K562 (cell line): ENCODE results near the gene SENP7. TPM values are rescaled to one million over a fixed set of nuclear protein-coding genes. Genes with fewer than 3 reads are reported as not detected.

Experiments
- ARNT ChIP-seq, 2 experiments: fragments of 450-650 bp; IDR thresholded peaks; 2 replicates each; pipeline ENCODE4 v1.6.1; 2016; ENCODE audit warnings: mild to moderate bottlenecking in 1 of 2
- BRF1 ChIP-seq: IDR thresholded peaks from 3 replicates; pipeline ENCODE4 v1.6.1; 2011; ENCODE audit warnings: borderline replicate concordance, mild to moderate bottlenecking; ENCODE audit not compliant: insufficient read length; ENCODE audit errors: extremely low read depth
- EP300 ChIP-seq: IDR thresholded peaks from 2 replicates; pipeline ENCODE4 v1.6.1; 2012; ENCODE audit warnings: low read length, improper control_type of control experiment
- ETV5 ChIP-seq: sonication (generic); formaldehyde crosslinking; IDR thresholded peaks from 2 replicates; pipeline ENCODE4 v1.4.0; 2020; ENCODE audit warnings: low read depth, mild to moderate bottlenecking, missing genetic modification reagents
- FOXM1 ChIP-seq, 2 experiments: fragments of 450-650 bp in 1 of 2; sonication (generic) in 1 of 2; formaldehyde crosslinking in 1 of 2; IDR thresholded peaks; 2 replicates each; pipeline versions ENCODE4 v1.6.1 to v1.9.0; 2017 to 2022; ENCODE audit warnings: low read depth in 2 of 2, mild to moderate bottlenecking in 2 of 2, missing genetic modification reagents in 1 of 2, moderate library complexity in 1 of 2
- GTF2F1 ChIP-seq: IDR thresholded peaks from 2 replicates; pipeline ENCODE4 v1.6.1; 2011; ENCODE audit warnings: low read depth, low read length, improper control_type of control experiment
- HCFC1 ChIP-seq: IDR thresholded peaks from 2 replicates; pipeline ENCODE4 v1.6.1; 2012; ENCODE audit warnings: low read depth, low read length, improper control_type of control experiment
- L3MBTL2 ChIP-seq: fragments of 450-650 bp; IDR thresholded peaks from 2 replicates; pipeline ENCODE4 v1.6.1; 2016; ENCODE audit warnings: mild to moderate bottlenecking, moderate library complexity
- POU5F1 ChIP-seq: fragments of 150-350 bp; IDR thresholded peaks from 2 replicates; pipeline ENCODE4 v1.6.1; 2014; ENCODE audit warnings: borderline replicate concordance, low read length, low read depth, mild to moderate bottlenecking; ENCODE audit not compliant: partially characterized antibody
- RBM15 ChIP-seq: fragments of 200-400 bp; formaldehyde crosslinking; IDR thresholded peaks from 2 replicates; pipeline ENCODE4 v1.6.1; 2018; ENCODE audit warnings: mild to moderate bottlenecking, low read length, moderate library complexity; ENCODE audit not compliant: insufficient read depth
- RBM39 ChIP-seq: fragments of 200-400 bp; formaldehyde crosslinking; optimal IDR thresholded peaks from 2 replicates; pipeline ENCODE3; 2018; ENCODE audit warnings: low read depth, low read length
- SMARCE1 ChIP-seq: fragments of 450-650 bp; IDR thresholded peaks from 2 replicates; pipeline ENCODE4 v1.7.1; 2016; ENCODE audit warnings: mild to moderate bottlenecking
- TAF1 ChIP-seq: IDR thresholded peaks from 2 replicates; pipeline ENCODE4 v1.6.1; 2011; ENCODE audit warnings: mild to moderate bottlenecking, low read length, moderate library complexity; ENCODE audit not compliant: insufficient read depth, control insufficient read depth, severe bottlenecking; ENCODE audit errors: extremely low read depth
- TCFL5 ChIP-seq: fragments of 250-450 bp; sonication (Bioruptor Pico); conservative IDR thresholded peaks from 2 replicates; pipeline ENCODE4 v1.6.1; 2021; ENCODE audit warnings: mild to moderate bottlenecking, moderate library complexity, matching md5 sums
- ZNF232 ChIP-seq: sonication (generic); formaldehyde crosslinking; IDR thresholded peaks from 2 replicates; pipeline ENCODE4 v1.8.0; 2022; ENCODE audit warnings: mild to moderate bottlenecking, missing genetic modification reagents
- ZNF384 ChIP-seq: IDR thresholded peaks from 2 replicates; pipeline ENCODE4 v1.6.1; 2012; ENCODE audit warnings: low read depth, low read length, improper control_type of control experiment
- polyA plus RNA-seq, 8 experiments: library from polyadenylated mRNA; depleted of rRNA in 4 of 8; stranded (reverse) in 5 of 8; unstranded in 3 of 8; fragments of >200 nt; fragmentation: Nextera tagmentation in 2 of 8; fragmentation: Illumina TruSeq in 1 of 8; extraction: Ambion mirVana in 2 of 8; extraction: Trizol in 1 of 8; gene quantifications; 2 replicates each; pipeline versions ENCODE4 v1.2.1 to v1.2.3, GENCODE V29; 2011 to 2014; ENCODE audit warnings: inconsistent platforms in 1 of 8, missing spikeins in 1 of 8
- total RNA-seq, 7 experiments: library from RNA; depleted of rRNA in 6 of 7; stranded (reverse); fragments of >200 nt in 6 of 7; fragmentation: Illumina TruSeq in 2 of 7; extraction: Trizol in 2 of 7; gene quantifications; 2 replicates each; pipeline versions ENCODE4 v1.2.1 to v1.2.3, GENCODE V29; 2011 to 2021; ENCODE audit warnings: low replicate concordance in 1 of 7
- TF ChIP-seq, protein P1 (sequence below): sonication (generic); formaldehyde crosslinking; IDR thresholded peaks from 2 replicates; pipeline ENCODE4 v1.8.0; 2022; ENCODE audit warnings: missing genetic modification reagents, mild to moderate bottlenecking, moderate library complexity, borderline replicate concordance
- TF ChIP-seq, protein P2 (sequence below), 2 experiments: IDR thresholded peaks in 1 of 2; conservative IDR thresholded peaks in 1 of 2; 2 replicates each; pipeline ENCODE4 v1.6.1; 2016; ENCODE audit warnings: low read depth in 2 of 2, mild to moderate bottlenecking in 1 of 2, missing compliant biosample characterization in 1 of 2, missing genetic modification characterization in 1 of 2, moderate library complexity in 1 of 2
- TF ChIP-seq, protein P3 (sequence below), 2 experiments: fragments of 250-450 bp in 1 of 2; fragments of 450-650 bp in 1 of 2; sonication (Bioruptor Pico) in 1 of 2; IDR thresholded peaks; 2 replicates each; pipeline versions ENCODE4 v1.6.1 to v1.8.0; 2016 to 2021; ENCODE audit warnings: mild to moderate bottlenecking in 2 of 2, moderate library complexity in 2 of 2, missing compliant biosample characterization in 1 of 2, missing genetic modification characterization in 1 of 2

Gene SENP7
- total and polyA plus RNA-seq, 9 of the 15 experiments (the other 6 are each of a cell fraction or from before 2014, with no cell fraction given) = 4.1 to 21.9 (median 10.7) TPM

DNA sequence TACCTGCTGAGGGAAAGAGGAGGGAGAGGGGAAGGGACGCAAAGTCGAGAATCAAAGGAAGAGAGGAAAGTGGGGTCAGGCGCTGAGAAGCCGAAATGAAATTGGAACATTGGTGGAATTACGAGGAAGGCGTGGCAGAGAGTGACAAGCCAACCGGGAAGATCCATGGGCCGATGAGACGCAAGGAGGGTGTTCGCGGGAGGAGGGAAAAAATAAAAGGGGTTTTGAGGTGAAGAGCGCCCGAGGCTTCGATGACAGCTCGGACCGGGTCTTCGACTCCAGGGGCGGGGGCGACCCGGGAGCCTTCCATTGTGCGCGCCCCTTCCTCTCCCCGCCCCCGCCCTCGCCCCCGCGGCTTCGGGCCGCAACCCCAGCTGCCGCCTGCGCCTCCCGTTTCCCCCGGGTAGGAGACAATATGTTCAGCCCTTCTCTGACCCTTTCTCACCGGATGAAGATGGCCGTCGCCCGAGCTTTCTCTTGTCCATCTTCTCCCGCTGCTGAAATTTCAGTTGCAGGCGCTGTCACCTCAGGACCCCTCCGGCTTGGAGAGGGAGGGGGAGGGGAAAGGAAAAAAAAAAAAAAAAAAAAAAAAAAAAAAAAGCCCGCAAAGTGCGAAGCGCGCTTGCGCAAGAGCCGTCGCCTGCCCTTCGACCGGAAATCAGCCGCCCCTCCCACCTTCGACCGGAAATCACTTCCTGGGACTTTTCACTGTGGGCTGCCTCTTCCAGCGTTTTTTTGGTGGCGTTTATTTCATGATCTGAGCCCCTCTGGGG is at the start of gene SENP7 (continued):
- TF ChIP-seq, protein P1, sequence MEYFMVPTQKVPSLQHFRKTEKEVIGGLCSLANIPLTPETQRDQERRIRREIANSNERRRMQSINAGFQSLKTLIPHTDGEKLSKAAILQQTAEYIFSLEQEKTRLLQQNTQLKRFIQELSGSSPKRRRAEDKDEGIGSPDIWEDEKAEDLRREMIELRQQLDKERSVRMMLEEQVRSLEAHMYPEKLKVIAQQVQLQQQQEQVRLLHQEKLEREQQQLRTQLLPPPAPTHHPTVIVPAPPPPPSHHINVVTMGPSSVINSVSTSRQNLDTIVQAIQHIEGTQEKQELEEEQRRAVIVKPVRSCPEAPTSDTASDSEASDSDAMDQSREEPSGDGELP = peak; percentile 57; the same call in 1 of the 2 replicates
- TF ChIP-seq EP300 (peak; percentile 37; the same call in 1 of the 2 replicates), ZNF384 (peak; percentile 99), FOXM1 (IDR thresholded peaks at IDR 0.05; ENCODE audit: low read depth) (no peak), FOXM1 (CRISPR knock-in tag; IDR thresholded peaks at IDR 0.05; ENCODE audit: low read depth) (no peak), HCFC1 (0 out of 2 replicates have a peak, but pooled peaks have one; percentile 12), ETV5 (peak; percentile 84), TAF1 (peak; percentile 55), ZNF232 (CRISPR knock-in tag) (no peak), POU5F1 (no peak), GTF2F1 (no peak), SMARCE1 (peak; percentile 66; the same call in 1 of the 2 replicates), RBM15 (no peak), BRF1 (no peak), RBM39 (no peak), ARNT (IDR thresholded peaks at IDR 0.05) (no peak), L3MBTL2 (0 out of 2 replicates have a peak, but pooled peaks have one; percentile 5), TCFL5 (no peak)
- TF ChIP-seq, protein P2, sequence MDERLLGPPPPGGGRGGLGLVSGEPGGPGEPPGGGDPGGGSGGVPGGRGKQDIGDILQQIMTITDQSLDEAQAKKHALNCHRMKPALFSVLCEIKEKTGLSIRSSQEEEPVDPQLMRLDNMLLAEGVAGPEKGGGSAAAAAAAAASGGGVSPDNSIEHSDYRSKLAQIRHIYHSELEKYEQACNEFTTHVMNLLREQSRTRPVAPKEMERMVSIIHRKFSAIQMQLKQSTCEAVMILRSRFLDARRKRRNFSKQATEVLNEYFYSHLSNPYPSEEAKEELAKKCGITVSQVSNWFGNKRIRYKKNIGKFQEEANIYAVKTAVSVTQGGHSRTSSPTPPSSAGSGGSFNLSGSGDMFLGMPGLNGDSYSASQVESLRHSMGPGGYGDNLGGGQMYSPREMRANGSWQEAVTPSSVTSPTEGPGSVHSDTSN (CRISPR knock-in tag; IDR thresholded peaks at IDR 0.05; ENCODE audit: low read depth) = no peak
- TF ChIP-seq, protein P2 (tag; conservative IDR thresholded peaks at IDR 0.05; ENCODE audit: low read depth) = peak; percentile 52; the same call in 1 of the 2 replicates
- TF ChIP-seq, protein P3, sequence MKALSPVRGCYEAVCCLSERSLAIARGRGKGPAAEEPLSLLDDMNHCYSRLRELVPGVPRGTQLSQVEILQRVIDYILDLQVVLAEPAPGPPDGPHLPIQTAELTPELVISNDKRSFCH (CRISPR knock-in tag; IDR thresholded peaks at IDR 0.05) = no peak
- TF ChIP-seq, protein P3 (tag; IDR thresholded peaks at IDR 0.05) = no peak
